Astrocyte (in vitro differentiated cells and primary cell): ENCODE results near the gene CDKAL1.

Experiments used
- EZH2 ChIP-seq: IDR thresholded peaks from 2 replicates; pipeline ENCODE4 v1.6.1; 2012; ENCODE audit warnings: mild to moderate bottlenecking, low read length, inconsistent platforms; ENCODE audit not compliant: insufficient read depth
- TF ChIP-seq, protein P1 (sequence below): IDR thresholded peaks from 2 replicates; pipeline ENCODE4 v1.5.1; 2011; ENCODE audit warnings: low read depth, mild to moderate bottlenecking, inconsistent platforms, low read length, moderate library complexity; ENCODE audit not compliant: insufficient read depth

- TF ChIP-seq, protein P1, sequence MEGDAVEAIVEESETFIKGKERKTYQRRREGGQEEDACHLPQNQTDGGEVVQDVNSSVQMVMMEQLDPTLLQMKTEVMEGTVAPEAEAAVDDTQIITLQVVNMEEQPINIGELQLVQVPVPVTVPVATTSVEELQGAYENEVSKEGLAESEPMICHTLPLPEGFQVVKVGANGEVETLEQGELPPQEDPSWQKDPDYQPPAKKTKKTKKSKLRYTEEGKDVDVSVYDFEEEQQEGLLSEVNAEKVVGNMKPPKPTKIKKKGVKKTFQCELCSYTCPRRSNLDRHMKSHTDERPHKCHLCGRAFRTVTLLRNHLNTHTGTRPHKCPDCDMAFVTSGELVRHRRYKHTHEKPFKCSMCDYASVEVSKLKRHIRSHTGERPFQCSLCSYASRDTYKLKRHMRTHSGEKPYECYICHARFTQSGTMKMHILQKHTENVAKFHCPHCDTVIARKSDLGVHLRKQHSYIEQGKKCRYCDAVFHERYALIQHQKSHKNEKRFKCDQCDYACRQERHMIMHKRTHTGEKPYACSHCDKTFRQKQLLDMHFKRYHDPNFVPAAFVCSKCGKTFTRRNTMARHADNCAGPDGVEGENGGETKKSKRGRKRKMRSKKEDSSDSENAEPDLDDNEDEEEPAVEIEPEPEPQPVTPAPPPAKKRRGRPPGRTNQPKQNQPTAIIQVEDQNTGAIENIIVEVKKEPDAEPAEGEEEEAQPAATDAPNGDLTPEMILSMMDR, result no peak
- TF ChIP-seq EZH2, result no peak
These were observed 541.7 kb downstream of the CDKAL1 start for GRCh38 chr6:21075986-21076385.
